HG03432 (cell line): ENCODE measurements around the gene ARHGAP26.

ENCODE experiments used
- ATAC-seq: cut with Tn5 transposase; IDR thresholded peaks from one replicate; pipeline ENCODE4 v1.9.1; 2021; ENCODE audit warnings: mild to moderate bottlenecking, moderate library complexity; ENCODE audit not compliant: unreplicated experiment

ARHGAP26 gene

GRCh38 chr5:142748568-142749249 is 21.5 kb upstream of the ARHGAP26 start:
- no peak for ATAC-seq

DNA sequence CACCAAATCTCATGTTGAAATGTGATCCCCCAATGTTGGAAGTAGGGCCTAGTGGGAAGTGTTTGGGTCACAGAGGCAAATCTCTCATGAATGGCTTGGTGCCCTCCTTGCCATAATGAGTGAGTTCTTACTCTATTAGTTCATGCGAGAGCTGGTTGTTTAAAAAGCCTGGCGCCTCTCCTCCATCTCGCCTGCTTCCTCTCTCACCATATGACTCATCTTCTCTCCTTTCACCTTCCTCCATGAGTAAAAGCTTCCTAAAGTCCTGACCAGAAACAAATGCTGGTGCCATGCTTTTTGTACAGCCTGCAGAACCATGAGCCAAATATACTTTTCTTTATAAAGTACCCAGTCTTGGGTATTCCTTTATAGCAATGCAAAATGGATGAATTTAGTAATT is 20.9 kb upstream of the ARHGAP26 start:
- ATAC-seq, result no peak

DNA sequence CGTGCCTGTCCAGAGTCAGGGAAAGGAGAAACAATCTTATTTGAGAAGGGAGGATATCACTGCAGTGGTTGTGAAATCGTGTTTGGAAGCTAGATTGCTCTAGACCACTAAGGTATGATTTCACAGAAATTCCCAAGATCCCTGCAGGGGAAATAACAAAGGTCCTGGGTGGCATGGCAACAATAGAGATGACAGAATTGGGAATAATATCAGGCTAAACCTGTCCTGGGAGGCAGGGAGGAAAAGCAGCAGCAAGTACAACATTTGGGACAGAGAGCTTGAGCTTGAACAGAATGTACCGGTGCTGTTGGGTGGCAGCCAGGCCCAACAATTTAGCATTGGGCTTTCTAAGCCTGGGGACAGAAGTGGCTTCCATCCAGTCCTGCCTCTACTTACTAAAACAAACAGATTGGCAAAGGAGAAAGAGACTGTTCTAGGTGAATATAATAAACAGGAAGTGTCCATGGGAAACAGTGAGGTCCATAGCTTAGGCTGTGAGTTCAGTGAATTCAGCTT is 17.0 kb upstream of the ARHGAP26 start:
- no peak for ATAC-seq

- ATAC-seq, result no peak
These were observed 16.1 kb upstream of the ARHGAP26 start for GRCh38 chr5:142754031-142754430.

GRCh38 chr5:142756576-142756975 is 13.6 kb upstream of the ARHGAP26 start:
- no peak for ATAC-seq

DNA sequence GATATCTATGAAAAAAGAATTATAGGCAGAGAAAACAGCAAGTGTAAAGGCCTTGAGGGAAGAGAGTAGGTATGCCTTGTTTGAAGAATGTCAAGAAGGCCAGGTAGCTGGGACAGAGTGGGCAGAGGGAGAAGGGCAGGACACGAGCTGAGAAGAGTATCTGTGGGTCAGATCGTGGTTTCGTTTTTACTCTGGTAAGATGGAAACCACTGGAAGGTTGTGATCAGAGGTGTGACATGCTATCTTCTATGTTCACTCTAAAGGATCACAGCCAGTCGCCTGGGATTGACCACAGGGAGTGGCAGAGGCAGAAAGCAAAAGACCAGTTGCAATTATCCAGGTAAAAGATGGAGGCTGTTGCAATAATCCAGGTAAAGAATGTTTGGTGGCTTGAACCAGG is 12.6 kb upstream of the ARHGAP26 start:
- no peak for ATAC-seq

DNA sequence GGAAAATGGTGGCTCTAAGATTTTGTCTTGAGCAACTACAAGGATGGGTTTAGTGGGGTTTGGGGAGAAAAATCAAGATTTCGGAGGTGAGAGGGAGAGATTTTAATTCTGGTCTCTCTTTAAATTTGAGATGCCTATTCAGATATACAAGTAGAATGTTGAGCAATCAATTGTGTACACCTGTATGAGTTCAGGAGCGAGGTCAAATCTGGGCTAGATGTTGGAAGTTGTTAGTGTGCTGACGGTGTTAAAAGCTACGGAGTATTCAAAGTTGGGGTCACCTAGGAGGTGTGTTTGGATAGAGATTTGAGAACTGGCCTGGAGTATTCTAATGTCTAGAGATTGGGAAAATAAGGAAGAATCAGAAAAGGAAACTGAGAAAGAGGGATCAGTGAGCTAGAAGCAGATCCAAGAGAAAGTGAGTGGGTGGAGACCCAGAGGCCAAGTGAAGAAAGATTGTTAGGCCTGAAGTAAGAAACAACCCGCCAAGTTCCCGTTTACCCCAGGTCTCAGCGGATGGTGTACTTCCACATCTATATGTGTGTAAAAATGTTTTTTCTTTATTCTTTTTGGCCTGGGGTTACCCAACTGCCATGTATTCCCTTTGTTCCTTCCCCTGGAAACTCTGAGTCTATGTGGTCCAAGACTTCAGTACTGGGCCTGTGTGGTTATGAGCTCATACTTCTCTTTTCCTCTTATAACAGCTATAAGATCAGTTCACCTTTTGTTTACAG is 11.9 kb upstream of the ARHGAP26 start:
- no peak for ATAC-seq

DNA sequence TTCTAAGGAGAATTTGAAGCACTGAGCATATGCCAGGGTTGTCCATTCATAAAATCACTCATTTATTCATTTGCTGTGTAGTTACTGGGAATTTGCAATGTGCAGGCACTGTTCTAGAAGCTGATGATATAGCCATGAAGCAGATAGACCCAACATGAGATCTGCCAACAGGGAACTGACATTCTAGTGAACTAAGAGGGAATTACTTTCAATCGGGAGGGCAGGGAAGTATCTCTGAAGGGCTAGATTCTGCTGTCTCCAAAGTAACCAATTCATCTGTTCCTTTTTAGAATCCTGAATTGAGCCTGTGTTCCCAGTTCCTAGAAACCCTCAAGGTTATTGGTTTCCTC is 11.4 kb upstream of the ARHGAP26 start:
- ATAC-seq, result no peak

DNA sequence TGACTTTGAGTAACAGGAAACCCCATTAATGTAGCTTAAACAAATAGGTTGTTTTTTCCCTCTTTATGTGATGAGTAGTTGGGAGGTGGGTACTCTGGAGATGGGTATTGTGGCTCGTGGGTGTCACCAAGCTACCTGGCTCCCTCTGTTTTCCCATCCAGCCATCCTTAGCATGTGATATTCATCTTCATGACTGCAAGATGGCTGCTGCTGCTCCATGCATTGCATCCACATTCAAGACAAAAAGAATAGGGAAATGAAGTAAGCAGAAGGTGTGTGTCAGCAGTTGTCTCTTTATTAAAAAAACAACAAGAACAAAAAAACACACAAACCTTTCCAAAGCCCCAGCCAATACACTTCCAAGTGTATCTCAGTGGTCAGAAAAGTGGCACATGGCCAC is 6.5 kb upstream of the ARHGAP26 start:
- no peak for ATAC-seq

DNA sequence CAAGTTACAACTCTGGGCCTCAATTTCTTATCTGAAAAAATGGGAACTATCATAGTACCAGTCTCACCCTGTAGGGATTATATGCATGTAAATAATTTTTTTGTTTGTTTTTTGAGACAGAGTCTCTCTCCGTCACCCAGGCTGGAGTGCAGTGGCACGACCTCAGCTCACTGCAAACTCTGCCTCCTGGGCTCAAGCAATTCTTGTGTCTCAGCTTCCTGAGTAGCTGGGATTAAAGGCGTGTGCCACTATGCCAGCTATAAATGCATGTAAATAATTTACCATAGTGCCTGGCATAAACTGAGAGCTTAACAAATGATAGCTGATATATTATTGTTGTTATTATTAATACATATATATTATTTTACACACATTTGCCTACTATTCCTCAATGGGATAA is 3.0 kb upstream of the ARHGAP26 start:
- no peak for ATAC-seq

GRCh38 chr5:142767911-142768310 is 2.3 kb upstream of the ARHGAP26 start:
- no peak for ATAC-seq

DNA sequence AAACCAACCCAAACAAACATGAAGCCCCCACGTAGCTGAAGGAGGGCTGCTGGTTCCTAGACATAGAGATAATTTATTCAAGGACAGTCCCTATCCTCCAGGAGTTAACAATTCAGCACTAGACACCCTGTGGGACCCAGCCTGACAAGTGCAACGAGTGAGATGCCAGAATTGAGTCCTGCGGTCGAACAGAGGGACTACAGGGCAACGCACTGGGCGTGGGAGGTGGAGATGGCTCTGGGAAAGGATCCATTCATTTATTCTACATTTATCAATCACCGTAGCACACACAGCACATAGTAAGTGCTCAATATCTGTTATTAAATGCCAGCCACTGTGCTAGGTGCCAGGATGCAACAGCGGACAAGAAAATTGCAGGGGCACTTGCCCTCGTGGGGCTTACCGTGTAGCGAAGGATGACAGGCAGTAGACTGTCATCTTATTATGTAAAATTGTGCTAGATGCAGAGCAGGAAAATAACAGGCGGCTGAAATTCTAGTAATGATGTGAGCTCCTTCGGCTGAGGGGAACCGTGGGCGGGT is 855 bp upstream of the ARHGAP26 start:
- ATAC-seq, result no peak

DNA sequence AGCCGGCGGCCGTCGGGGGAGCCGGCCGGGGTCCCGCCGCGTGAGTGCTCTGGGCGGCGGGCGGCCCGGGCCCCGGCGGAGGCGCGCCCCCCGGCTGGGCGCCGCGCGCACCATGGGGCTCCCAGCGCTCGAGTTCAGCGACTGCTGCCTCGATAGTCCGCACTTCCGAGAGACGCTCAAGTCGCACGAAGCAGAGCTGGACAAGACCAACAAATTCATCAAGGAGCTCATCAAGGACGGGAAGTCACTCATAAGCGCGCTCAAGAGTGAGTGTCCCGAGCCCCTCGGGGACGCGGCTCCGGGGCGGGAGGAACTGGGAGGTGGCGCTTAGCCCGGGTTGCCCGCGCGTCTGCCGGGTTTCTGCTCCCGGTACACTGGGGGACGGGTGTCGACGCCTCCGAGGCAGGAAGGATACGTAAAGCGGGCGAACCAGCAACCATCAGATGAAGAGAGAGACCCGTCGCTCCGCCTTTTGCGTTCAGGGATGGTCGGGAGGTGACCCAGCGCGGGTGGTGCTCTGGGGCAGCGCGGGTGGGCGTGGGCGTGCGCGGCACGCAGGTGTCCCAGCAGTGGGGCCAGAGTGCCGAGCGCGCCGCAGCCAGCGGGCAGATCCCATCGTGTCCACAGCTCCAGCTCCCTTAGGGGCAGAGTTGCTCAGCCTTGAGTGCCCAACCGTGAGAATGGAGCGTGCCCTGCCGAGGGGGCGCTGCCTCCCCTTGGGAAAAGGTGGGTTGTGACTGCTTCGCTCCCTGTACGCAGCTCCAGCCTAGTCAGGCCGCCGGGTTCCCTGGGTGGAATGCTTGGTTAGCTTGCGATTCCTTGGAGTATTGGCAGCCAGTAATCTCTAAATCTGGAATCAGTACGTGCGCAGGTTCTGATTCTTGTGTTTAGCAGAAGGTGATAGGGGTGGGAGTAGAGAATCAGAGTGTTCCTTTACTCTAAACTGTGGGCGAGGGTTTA is 753 bp downstream of the ARHGAP26 start:
- peak; percentile 24 for ATAC-seq

GRCh38 chr5:142771666-142772065 is 1.5 kb downstream of the ARHGAP26 start:
- ATAC-seq, result no peak

DNA sequence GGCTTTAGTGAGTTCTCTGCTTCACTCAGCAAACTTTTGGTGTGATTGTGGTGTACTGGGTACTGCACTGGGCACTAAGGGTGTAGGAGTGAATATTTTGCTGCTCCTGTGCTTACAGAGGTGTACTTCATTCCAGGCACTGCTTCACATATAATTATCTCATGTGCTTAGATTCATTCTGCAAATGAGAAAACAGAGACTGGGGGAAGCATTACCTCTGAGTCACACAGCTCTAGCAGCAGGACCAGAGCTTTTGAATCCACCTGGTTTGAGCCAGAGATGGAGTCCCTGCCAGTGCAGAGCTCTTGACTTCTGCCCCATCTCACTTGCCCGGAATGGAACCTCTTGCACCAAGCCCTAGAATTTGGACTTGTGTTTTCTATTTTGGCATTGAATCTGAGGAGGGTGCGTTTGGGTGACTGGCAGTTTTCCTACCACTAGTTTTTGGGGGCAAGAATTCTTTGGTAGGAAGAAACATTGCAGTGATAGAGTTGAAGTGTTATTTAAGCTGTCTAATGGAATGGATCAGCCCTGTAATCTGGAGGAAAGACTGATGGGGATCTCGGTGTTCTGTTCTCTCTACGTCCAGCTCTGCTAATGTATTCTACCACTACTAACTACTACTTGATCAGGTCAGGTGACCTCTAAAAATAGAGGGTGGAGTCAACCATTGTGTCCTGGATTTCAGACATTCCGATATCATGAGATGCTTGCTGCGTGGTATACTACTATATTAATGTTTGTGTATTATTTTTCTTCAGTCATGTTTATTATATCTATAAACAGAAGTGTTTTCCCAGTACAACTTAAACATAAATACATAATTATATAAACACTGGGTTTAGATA is 2.5 kb downstream of the ARHGAP26 start:
- ATAC-seq, result no peak

DNA sequence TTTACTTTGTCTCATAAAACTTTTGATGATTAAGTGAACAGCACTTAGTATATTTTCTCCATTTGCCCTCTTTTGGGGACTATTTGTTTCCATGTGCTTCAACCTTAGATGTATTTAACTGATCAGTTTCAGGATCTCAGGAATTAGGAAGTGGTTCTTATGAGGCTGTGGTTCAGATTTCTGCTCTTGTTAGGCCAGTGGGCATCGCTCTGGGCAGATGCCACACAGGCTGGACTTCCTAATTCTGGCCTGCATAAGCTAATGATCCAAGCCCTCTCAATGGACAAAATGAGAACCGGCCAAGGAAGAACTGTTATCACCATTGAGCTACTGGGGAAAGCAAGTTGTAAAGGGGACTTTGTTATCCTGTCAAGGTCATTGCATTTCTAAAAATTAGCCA is 6.9 kb downstream of the ARHGAP26 start:
- no peak for ATAC-seq

DNA sequence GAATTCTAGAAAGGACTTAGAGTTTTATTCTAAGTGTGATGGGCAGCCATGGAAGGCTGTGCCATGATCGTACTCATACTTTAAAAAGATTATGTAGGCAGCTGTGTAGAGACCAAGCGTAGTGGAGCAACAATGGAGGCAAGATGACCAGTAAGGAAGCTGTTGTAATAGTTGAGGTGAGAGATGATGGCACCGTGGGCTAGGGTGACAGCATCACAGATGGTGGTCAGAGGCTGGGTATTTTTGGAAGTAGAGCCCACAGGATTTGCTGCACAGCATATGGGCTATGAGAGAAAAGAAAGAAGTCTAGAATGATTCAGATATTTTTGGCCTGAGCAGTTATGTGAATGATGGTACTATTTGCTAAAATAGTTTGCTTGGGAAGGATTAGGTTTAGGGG is 7.7 kb downstream of the ARHGAP26 start:
- ATAC-seq, result no peak

GRCh38 chr5:142779163-142779840 is 9.1 kb downstream of the ARHGAP26 start:
- ATAC-seq, result no peak

DNA sequence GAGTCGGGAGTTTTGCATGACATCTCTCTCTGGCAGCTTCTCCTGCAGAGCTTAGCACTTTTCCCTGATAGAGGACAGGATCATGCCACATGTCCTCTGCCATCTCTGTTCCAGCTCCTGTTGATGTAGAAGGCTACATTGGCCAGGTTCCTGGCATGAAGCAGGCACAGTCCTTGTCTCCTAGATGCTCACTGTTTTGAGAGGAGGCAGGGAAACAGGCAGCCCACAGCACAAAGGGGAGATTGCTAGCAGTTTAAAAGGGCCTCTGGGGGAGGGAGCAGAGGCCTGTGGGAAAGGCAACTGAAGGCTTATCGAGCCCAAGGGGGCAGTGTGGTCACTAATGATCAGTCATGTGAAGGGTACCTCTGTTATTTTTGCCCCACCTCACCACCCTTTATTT is 10.7 kb downstream of the ARHGAP26 start:
- no peak for ATAC-seq
